ENCODE measurements around the gene CFI.

Gene CFI

GRCh38 chr4:109702950-109703663 is 98.7 kb downstream of the CFI start, which contains the start of gene CASP6:
Gene CASP6 (minus strand): TSS chr4:109703445. CDS start chr4:109703395, 50 bp downstream.
- Histone ChIP-seq H2AFZ (ENCODE audit: low read depth, low read length, severe bottlenecking) (peak within 1 kb of the TSS; percentile 87), H3F3A (ENCODE audit: insufficient read depth) (peaks cover 7% of the 10 kb centered on the region; the same call in 1 of the 2 replicates), H3K27ac (ENCODE audit: low read depth, low read length) (no peak within 1 kb of the TSS), H3K27me3 (ENCODE audit: low read length) (no peaks in the 10 kb centered on the region), H4K20me1 (ENCODE audit: low read depth, low read length) (no peaks in the 10 kb centered on the region), H3K79me2 (ENCODE audit: insufficient read depth, low read length) (no peaks in the 10 kb centered on the region), H3K36me3 (ENCODE audit: low read length) (no peaks in the 10 kb centered on the region), H3K4me2 (ENCODE audit: low read depth, low read length, poor library complexity, severe bottlenecking) (peak within 1 kb of the TSS; percentile 66), H3K9me2 (replicated peaks; ENCODE audit: insufficient read depth, low read length) (no peaks in the 10 kb centered on the region), H3K4me3 (ENCODE audit: insufficient read depth, low read length, poor library complexity, severe bottlenecking) (peak within 1 kb of the TSS; percentile 74), H3K9me3 (ENCODE audit: insufficient read depth, low read length) (no peaks in the 10 kb centered on the region), H3K9ac (ENCODE audit: low read length) (peak within 1 kb of the TSS; percentile 64)
- TF ChIP-seq, protein P1, sequence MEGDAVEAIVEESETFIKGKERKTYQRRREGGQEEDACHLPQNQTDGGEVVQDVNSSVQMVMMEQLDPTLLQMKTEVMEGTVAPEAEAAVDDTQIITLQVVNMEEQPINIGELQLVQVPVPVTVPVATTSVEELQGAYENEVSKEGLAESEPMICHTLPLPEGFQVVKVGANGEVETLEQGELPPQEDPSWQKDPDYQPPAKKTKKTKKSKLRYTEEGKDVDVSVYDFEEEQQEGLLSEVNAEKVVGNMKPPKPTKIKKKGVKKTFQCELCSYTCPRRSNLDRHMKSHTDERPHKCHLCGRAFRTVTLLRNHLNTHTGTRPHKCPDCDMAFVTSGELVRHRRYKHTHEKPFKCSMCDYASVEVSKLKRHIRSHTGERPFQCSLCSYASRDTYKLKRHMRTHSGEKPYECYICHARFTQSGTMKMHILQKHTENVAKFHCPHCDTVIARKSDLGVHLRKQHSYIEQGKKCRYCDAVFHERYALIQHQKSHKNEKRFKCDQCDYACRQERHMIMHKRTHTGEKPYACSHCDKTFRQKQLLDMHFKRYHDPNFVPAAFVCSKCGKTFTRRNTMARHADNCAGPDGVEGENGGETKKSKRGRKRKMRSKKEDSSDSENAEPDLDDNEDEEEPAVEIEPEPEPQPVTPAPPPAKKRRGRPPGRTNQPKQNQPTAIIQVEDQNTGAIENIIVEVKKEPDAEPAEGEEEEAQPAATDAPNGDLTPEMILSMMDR (IDR thresholded peaks at IDR 0.05; ENCODE audit: insufficient read depth, low read length, poor library complexity, severe bottlenecking), result no peak
- TF ChIP-seq EZH2phosphoT487 (conservative IDR thresholded peaks at IDR 0.05; ENCODE audit: low read length), result no peak

DNA sequence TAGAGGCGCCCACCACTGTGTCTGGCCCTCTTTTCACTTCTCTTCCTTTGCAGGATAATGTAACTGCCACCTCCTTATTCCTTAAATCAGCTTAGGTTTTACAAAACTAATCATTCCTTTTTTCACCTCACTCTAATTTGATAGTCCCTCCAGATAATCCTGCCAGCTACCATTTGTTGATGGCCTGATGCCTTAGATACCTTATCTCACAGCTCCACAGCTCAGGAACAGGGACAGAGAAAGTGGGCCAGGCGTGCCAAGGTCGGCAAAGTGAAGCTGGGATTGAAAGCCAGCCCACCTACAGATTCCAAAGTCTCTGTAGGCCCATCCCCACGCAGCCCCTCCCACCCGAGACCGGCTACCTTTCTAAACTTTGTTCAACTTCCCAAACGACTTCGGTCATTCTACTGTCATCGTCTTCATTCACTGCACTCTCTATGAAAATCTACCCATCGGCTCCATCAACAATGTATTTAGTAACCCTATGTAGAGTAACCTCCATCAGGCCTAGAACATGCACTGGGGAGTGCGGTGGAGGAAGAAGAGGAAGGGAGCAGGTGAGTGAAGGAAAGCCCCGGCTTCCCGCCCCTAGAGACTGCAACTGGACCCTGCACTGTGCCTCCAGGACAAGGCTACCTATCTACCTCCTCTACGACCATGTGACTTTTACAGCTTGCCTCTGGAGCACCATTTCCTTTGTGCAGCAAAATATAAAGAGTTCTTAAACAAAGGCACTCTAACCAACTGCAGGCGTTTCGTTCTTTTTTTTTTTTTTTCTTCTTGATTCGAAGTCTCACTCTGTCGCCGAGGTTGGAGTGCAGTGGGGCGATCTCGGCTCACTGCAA is 100.0 kb downstream of the CFI start:
- no peaks in the 10 kb centered on the region for H3K36me3 ChIP-seq (ENCODE audit: low read length)
- peak overlapping the region; percentile 66 for H3K4me2 ChIP-seq (ENCODE audit: low read depth, low read length, poor library complexity, severe bottlenecking)
- no peaks in the 10 kb centered on the region for H3K9me2 ChIP-seq (replicated peaks; ENCODE audit: insufficient read depth, low read length)
- no peak overlapping the region for H3K27ac ChIP-seq (ENCODE audit: low read depth, low read length)
- no peaks in the 10 kb centered on the region for H3K27me3 ChIP-seq (ENCODE audit: low read length)
- peak overlapping the region; percentile 64 for H3K9ac ChIP-seq (ENCODE audit: low read length)
- no peak overlapping the region for H3K4me3 ChIP-seq (ENCODE audit: insufficient read depth, low read length, poor library complexity, severe bottlenecking)
- no peak overlapping the region for H2AFZ ChIP-seq (ENCODE audit: low read depth, low read length, severe bottlenecking)
- no peak for TF ChIP-seq EZH2phosphoT487 (conservative IDR thresholded peaks at IDR 0.05; ENCODE audit: low read length)
- TF ChIP-seq, protein P1 (IDR thresholded peaks at IDR 0.05; ENCODE audit: insufficient read depth, low read length, poor library complexity, severe bottlenecking), result no peak
- H3K79me2 ChIP-seq (ENCODE audit: insufficient read depth, low read length), result no peaks in the 10 kb centered on the region
- H3K9me3 ChIP-seq (ENCODE audit: insufficient read depth, low read length), result no peaks in the 10 kb centered on the region
- no peaks in the 10 kb centered on the region for H4K20me1 ChIP-seq (ENCODE audit: low read depth, low read length)
- peaks cover 7% of the 10 kb centered on the region; the same call in 1 of the 2 replicates for H3F3A ChIP-seq (ENCODE audit: insufficient read depth)

DNA sequence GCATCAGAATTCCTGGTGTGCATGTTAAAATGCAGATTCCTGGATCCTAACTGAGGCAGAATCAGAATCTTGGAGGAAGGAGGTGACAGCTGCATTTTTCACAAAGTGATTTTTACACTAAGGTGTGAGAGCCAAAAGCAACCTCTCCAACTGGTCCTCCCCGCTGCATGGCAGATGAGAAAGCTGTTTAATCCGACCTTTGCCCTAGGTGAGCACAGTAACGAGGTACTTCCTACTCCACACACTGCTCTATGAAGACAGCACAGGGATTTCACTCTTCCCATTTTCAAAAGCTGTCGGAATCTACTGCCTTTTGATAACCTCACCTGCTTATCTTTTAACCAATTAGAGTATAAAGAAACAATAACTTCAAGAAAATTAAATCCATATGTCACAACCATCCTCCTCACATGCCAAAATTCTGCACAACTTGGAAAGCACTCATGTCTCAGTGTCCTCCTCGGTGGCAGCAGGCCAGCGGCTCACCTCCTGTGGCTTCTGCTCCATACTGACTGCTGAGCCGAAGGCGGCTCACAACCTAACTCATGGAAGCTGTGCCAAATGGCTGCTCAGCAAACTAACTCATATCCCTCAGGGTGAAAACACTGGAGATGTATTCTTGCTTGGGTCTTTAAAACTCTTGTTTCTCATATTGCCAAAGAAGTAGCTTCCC is 102.1 kb downstream of the CFI start:
- Histone ChIP-seq H4K20me1 (ENCODE audit: low read depth, low read length) (no peaks in the 10 kb centered on the region), H3K36me3 (ENCODE audit: low read length) (no peaks in the 10 kb centered on the region), H3K9ac (ENCODE audit: low read length) (no peak overlapping the region), H3K27me3 (ENCODE audit: low read length) (no peaks in the 10 kb centered on the region), H3K27ac (ENCODE audit: low read depth, low read length) (no peak overlapping the region), H3K4me2 (ENCODE audit: low read depth, low read length, poor library complexity, severe bottlenecking) (no peak overlapping the region), H3K9me2 (replicated peaks; ENCODE audit: insufficient read depth, low read length) (no peaks in the 10 kb centered on the region), H3F3A (ENCODE audit: insufficient read depth) (peaks cover 11% of the 10 kb centered on the region; the same call in 1 of the 2 replicates), H2AFZ (ENCODE audit: low read depth, low read length, severe bottlenecking) (no peak overlapping the region), H3K4me3 (ENCODE audit: insufficient read depth, low read length, poor library complexity, severe bottlenecking) (no peak overlapping the region), H3K9me3 (ENCODE audit: insufficient read depth, low read length) (no peaks in the 10 kb centered on the region), H3K79me2 (ENCODE audit: insufficient read depth, low read length) (no peaks in the 10 kb centered on the region)
- no peak for TF ChIP-seq EZH2phosphoT487 (conservative IDR thresholded peaks at IDR 0.05; ENCODE audit: low read length)
- TF ChIP-seq, protein P1 (IDR thresholded peaks at IDR 0.05; ENCODE audit: insufficient read depth, low read length, poor library complexity, severe bottlenecking), result no peak
